Retinal pigment epithelial cell (primary cell): ENCODE data around the gene CDC23.
"Not testable (repeated sequence)": the region's sequence is repeated elsewhere in the genome, so short reads cannot be mapped to it uniquely, and the experiment has no call there.

Experiments used
- DNase-seq: peaks from one replicate; pipeline ENCODE4 v3.0.0-alpha.2; 2010; ENCODE audit warnings: low read depth
- H3K4me3 ChIP-seq: 2 replicates; pipeline ENCODE4 v1.5.1; 2011; ENCODE audit warnings: mild to moderate bottlenecking, low read length, control low read depth, moderate library complexity
- TF ChIP-seq, protein P1 (sequence below): conservative IDR thresholded peaks from 2 replicates; pipeline ENCODE4 v1.5.1; 2011; ENCODE audit warnings: low read depth, low read length, control low read depth, inconsistent platforms

Gene CDC23, protein sequence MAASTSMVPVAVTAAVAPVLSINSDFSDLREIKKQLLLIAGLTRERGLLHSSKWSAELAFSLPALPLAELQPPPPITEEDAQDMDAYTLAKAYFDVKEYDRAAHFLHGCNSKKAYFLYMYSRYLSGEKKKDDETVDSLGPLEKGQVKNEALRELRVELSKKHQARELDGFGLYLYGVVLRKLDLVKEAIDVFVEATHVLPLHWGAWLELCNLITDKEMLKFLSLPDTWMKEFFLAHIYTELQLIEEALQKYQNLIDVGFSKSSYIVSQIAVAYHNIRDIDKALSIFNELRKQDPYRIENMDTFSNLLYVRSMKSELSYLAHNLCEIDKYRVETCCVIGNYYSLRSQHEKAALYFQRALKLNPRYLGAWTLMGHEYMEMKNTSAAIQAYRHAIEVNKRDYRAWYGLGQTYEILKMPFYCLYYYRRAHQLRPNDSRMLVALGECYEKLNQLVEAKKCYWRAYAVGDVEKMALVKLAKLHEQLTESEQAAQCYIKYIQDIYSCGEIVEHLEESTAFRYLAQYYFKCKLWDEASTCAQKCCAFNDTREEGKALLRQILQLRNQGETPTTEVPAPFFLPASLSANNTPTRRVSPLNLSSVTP

DNA sequence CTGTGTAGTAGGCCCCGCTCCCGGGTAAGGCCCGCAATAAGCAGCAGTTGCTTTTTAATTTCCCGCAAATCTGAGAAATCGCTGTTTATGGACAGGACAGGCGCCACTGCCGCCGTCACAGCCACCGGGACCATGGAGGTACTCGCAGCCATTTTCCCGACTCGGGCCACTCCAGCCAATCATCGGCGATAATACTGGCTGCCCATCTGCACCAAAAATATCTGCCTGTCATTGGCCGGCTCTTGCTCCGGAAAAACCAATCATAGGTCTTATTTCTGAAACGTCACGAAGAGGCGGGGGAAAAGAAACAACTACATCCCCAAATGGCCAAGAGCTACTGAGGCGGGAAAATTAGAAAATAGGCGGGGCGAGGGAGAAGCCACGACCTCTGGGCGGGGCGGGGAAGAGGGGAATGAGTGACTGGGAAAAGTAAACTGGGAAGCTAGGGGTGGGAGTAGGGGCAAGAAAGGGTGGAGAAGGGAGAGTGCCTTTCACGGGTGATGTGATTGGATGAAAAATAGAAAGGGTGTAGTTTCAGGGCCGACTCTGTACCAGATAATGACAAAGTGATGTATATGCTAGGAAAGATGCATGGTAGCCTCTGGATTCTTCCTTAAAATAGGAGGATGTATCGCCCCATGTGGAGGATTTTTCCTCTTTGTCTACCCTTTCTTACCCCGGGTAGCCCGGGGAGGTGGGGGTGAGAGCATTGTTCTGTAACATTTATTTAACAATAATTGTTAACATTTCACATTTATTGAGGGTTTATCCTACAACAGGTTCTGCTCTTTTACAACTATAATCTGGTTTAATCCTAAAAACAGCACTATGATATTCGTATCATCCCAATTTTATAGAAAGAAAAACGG is at the start of gene CDC23:
Gene CDC23 (minus strand): TSS at position 163 of the 869 bp plus-strand sequence. CDS start 11 bp downstream, at position 152.
- TF ChIP-seq, protein P1, sequence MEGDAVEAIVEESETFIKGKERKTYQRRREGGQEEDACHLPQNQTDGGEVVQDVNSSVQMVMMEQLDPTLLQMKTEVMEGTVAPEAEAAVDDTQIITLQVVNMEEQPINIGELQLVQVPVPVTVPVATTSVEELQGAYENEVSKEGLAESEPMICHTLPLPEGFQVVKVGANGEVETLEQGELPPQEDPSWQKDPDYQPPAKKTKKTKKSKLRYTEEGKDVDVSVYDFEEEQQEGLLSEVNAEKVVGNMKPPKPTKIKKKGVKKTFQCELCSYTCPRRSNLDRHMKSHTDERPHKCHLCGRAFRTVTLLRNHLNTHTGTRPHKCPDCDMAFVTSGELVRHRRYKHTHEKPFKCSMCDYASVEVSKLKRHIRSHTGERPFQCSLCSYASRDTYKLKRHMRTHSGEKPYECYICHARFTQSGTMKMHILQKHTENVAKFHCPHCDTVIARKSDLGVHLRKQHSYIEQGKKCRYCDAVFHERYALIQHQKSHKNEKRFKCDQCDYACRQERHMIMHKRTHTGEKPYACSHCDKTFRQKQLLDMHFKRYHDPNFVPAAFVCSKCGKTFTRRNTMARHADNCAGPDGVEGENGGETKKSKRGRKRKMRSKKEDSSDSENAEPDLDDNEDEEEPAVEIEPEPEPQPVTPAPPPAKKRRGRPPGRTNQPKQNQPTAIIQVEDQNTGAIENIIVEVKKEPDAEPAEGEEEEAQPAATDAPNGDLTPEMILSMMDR: no peak
- DNase-seq: peak; percentile 96
- peak within 1 kb of the TSS; percentile 100 for H3K4me3 ChIP-seq

DNA sequence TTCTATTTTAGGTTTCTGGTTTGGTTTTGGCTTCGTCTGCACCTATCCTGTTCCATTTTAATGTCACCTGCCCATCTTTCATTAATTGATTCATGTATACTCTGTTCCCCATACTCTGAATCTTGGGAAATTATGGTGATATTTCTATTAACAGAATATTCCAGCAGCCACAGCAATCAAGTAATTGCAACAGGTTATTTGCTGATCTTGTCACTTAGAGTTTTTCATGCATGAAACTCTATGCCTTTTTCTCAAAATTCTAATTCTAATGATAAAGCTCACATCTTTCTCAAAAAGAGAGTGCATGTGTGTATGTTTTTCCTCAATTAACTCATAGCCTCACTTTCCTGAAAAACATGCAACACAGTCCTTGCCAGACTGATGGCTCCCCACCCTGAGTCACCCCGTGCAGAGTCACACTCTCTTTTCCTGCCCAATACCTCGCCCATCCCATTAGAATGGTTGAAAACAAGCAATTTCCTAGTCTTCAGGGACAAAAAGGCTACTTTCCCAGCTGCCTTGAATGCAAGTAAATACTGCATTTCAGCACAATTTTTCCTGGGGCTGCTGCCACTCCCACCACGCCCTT is 45.7 kb upstream of the CDC23 start:
- no peak for DNase-seq
- H3K4me3 ChIP-seq: no peak overlapping the region
- TF ChIP-seq, protein P1: no peak

DNA sequence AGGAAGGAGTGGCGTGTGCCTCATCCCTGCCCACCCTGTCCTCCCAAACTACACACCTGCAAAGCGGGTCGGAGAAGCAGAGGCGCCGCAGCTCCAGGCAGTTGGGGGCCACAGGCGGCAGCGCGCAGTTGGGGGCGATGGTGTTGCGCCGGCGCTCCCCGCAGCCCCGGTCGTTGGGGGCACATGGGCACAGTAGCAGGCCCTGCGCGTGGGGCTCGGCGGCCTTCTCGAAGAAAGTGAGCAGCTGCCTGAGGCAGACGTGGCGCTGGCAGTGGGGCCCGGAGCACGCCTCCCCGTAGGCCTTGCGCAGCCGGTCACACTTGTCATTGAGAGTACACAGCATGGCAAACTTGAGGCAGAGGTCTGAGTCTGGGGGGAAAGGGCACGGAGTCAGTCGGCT is 44.5 kb upstream of the CDC23 start:
- DNase-seq: no peak
- TF ChIP-seq, protein P1: no peak
- no peak overlapping the region for H3K4me3 ChIP-seq

DNA sequence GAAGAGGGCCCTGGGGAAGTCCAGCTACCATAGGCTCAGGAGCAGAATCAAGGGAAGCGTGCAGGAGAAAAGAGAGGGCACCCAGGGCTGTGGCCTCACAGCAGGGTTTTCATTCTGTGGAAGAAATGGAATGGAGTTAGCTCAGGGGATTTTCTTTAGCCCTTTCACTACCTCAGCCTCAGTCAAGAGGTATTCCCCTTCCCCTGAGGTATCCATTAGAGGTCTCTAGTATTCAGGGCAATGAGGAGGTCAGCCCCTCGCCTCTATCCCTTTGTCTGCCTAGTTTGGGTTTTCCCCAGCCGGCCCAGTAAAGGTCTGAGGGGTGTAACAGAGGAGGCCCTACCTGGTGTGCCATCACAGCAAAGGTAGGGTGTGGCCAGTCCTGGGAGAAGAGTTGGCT is 39.8 kb upstream of the CDC23 start:
- TF ChIP-seq, protein P1: no peak
- H3K4me3 ChIP-seq: no peak overlapping the region
- no peak for DNase-seq

DNA sequence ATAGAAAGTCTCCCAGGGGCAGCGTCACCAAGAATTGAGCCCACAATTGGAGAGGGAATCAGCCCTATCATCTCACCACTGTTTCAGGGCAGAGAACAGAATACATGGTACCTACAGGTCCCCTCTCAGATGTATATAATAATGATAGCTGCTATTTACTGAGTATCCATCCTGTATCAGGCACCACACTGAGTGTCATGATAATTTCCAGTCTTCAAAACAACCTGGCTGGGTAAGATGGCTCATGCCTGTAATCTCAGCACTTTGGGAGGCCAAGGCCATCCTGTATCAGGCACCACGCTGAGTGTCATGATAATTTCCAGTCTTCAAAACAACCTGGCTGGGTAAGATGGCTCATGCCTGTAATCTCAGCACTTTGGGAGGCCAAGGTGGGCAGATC is 34.7 kb upstream of the CDC23 start:
- not testable (repeated sequence) for DNase-seq

DNA sequence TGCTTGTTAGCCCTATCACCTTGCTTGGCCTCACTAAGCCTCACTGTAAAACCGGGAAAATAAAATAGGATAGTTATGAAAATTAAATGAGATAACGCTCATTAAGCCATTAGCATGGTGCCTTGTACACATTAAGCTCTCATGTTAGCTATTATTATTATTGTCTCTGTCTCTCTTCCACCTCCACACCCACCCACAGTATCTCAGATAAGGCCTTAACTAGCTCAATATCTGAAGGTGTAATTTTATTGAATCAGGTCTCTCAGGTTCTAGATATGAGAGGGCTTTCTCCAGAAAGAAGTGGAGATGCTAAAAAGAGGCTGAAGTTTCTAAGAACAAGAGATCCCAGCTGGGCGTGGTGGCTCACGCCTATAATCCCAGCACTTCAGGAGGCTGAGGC is 33.7 kb upstream of the CDC23 start:
- TF ChIP-seq, protein P1: no peak
- DNase-seq: no peak
- no peak overlapping the region for H3K4me3 ChIP-seq

More for the DNA sequence above, 34.7 kb upstream of the CDC23 start:
- H3K4me3 ChIP-seq: not testable (repeated sequence)

DNA sequence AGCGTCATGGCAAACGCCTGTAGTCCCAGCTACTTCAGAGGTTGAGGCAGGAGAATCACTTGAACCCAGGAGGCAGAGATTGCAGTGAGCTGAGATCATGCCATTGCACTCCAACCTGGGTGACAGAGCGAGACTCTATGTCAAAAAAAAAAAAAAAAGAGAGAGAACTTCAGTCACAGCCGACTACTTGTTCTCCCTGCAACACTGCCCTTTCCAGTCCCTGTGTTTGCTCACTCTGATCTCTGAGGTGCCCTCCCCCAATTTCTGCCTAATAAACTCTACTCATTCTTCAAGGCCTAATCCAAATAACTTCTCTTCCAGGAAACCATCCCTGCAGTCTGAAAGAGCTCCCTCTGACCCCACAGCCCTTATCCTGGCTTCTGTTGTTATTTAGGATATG is 33.2 kb upstream of the CDC23 start:
- no peak overlapping the region for H3K4me3 ChIP-seq
- TF ChIP-seq, protein P1: no peak

More for the DNA sequence above, 33.2 kb upstream of the CDC23 start:
- DNase-seq: no peak
